ENCODE data around the gene CCDC90B. TPM values are rescaled to one million over a fixed set of nuclear protein-coding genes. Genes with fewer than 3 reads are reported as not detected.
"Not testable (repeated sequence)": the region's sequence is repeated elsewhere in the genome, so short reads cannot be mapped to it uniquely, and the experiment has no call there.

The CCDC90B gene
- total and polyA plus RNA-seq, 10 of the 15 experiments (the other 5 are each of a cell fraction or from before 2014, with no cell fraction given) = 33.2 to 91.5 (median 59.2) TPM

DNA sequence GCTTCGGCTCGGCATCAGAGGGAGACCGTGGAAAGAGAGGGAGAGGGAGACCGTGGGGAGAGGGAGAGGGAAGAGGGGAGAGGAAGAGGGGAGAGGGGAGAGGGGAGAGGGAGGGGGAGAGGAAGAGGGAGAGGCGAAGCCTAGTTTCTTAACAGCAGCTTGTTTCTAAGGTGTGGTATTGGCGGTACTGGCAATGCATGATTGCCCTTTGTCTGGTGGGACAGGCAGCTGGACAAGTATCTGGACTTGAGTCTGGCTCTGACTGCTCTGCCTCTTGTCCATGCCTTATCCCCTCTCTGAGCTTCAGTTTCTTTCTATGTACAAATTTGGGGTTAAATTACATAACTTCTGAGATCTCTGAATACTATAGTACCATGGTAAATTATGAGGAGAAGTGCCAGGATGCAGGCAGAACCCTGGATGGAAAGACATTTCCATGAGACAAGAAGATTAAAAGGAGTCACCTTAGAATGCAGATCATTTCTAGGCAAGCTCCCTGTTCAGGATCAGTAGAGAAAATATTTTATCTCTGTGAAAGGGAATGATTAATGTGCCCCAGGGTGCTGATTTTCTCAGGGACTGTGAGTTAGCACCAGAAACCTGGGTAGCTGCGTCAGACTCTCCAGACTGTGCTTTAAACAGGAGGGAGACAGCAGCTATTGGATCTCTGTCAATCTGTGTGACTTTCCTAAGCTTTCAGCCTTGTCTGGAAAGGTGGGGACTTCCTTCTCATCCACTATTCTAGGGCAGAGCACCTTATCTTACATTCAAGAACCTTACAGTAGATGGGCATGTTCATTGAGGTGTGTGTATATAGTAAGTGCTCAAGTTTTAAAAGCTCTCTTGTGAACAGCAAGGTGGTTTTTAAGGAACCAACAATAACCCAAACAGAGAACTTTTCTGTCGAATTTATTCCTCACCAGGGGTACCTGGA, 31.9 kb upstream of the CCDC90B start (continued):
- TF ChIP-seq, protein P1, sequence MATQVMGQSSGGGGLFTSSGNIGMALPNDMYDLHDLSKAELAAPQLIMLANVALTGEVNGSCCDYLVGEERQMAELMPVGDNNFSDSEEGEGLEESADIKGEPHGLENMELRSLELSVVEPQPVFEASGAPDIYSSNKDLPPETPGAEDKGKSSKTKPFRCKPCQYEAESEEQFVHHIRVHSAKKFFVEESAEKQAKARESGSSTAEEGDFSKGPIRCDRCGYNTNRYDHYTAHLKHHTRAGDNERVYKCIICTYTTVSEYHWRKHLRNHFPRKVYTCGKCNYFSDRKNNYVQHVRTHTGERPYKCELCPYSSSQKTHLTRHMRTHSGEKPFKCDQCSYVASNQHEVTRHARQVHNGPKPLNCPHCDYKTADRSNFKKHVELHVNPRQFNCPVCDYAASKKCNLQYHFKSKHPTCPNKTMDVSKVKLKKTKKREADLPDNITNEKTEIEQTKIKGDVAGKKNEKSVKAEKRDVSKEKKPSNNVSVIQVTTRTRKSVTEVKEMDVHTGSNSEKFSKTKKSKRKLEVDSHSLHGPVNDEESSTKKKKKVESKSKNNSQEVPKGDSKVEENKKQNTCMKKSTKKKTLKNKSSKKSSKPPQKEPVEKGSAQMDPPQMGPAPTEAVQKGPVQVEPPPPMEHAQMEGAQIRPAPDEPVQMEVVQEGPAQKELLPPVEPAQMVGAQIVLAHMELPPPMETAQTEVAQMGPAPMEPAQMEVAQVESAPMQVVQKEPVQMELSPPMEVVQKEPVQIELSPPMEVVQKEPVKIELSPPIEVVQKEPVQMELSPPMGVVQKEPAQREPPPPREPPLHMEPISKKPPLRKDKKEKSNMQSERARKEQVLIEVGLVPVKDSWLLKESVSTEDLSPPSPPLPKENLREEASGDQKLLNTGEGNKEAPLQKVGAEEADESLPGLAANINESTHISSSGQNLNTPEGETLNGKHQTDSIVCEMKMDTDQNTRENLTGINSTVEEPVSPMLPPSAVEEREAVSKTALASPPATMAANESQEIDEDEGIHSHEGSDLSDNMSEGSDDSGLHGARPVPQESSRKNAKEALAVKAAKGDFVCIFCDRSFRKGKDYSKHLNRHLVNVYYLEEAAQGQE (IDR thresholded peaks at IDR 0.05; ENCODE audit: low read depth, low read length) = no peak
- TF ChIP-seq DPF2 (IDR thresholded peaks at IDR 0.05) (no peak), IRF4 (IDR thresholded peaks at IDR 0.05; ENCODE audit: low read depth, low read length) (no peak), JUND (IDR thresholded peaks at IDR 0.05; ENCODE audit: low read depth, low read length) (no peak)
- TF ChIP-seq, protein P2, sequence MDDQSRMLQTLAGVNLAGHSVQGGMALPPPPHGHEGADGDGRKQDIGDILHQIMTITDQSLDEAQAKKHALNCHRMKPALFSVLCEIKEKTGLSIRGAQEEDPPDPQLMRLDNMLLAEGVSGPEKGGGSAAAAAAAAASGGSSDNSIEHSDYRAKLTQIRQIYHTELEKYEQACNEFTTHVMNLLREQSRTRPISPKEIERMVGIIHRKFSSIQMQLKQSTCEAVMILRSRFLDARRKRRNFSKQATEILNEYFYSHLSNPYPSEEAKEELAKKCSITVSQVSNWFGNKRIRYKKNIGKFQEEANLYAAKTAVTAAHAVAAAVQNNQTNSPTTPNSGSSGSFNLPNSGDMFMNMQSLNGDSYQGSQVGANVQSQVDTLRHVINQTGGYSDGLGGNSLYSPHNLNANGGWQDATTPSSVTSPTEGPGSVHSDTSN (IDR thresholded peaks at IDR 0.05; ENCODE audit: insufficient replicate concordance, low read depth, low read length) = no peak

DNA sequence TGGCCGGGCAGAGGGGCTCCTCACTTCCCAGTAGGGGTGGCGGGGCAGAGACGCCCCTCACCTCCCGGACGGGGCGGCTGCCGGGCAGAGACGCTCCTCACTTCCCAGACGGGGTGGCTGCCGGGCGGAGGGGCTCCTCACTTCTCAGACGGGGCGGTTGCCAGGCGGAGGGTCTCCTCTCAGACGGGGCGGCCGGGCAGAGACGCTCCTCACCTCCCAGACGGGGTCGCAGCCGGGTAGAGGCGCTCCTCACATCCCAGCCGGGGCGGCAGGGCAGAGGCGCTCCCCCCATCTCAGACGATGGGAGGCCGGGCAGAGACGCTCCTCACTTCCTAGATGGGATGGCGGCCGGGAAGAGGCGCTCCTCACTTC, 30.7 kb upstream of the CCDC90B start:
- intact Hi-C loops (cut with micrococcal nuclease; ENCODE audit: unreplicated experiment); SMC1A ChIA-PET (ENCODE audit: uncharacterized antibody, unreplicated experiment); H3K27ac ChIP-seq (ENCODE audit: control insufficient read depth, insufficient read depth); H3K9me3 ChIP-seq (replicated peaks; ENCODE audit: control insufficient read depth, insufficient read depth, low read length); H2AFZ ChIP-seq (ENCODE audit: control insufficient read depth, low read depth, low read length); H3K4me2 ChIP-seq (ENCODE audit: control insufficient read depth, insufficient read depth); CTCF ChIA-PET; ATAC-seq; H3K4me1 ChIP-seq (ENCODE audit: control insufficient read depth, insufficient read depth, low read length); RAD21 ChIA-PET (ENCODE audit: unreplicated experiment); BruUV-seq (replicated peaks); H3K36me3 ChIP-seq (ENCODE audit: control insufficient read depth in 2 of 2, insufficient read depth in 2 of 2, low read length in 1 of 2); POLR2A ChIA-PET; H4K20me1 ChIP-seq (ENCODE audit: control insufficient read depth, insufficient read depth); in situ Hi-C loops (cut with MboI); H3K9ac ChIP-seq (ENCODE audit: control insufficient read depth, insufficient read depth, low read length); DNase-seq (ENCODE audit: low read depth, low spot score); H3K79me2 ChIP-seq (ENCODE audit: control insufficient read depth, insufficient read depth, low read length); H3K4me3 ChIP-seq; H3K27me3 ChIP-seq (replicated peaks in 1 of 2; ENCODE audit: control insufficient read depth in 2 of 2, insufficient read depth in 2 of 2, low read length in 1 of 2); FAIRE-seq: not testable (repeated sequence)
- 86% methylated on average over 20 of the region's 31 CpGs for WGBS (ENCODE audit: insufficient coverage, insufficient replicate concordance, low lambda C conversion rate, missing lambda C conversion rate)

DNA sequence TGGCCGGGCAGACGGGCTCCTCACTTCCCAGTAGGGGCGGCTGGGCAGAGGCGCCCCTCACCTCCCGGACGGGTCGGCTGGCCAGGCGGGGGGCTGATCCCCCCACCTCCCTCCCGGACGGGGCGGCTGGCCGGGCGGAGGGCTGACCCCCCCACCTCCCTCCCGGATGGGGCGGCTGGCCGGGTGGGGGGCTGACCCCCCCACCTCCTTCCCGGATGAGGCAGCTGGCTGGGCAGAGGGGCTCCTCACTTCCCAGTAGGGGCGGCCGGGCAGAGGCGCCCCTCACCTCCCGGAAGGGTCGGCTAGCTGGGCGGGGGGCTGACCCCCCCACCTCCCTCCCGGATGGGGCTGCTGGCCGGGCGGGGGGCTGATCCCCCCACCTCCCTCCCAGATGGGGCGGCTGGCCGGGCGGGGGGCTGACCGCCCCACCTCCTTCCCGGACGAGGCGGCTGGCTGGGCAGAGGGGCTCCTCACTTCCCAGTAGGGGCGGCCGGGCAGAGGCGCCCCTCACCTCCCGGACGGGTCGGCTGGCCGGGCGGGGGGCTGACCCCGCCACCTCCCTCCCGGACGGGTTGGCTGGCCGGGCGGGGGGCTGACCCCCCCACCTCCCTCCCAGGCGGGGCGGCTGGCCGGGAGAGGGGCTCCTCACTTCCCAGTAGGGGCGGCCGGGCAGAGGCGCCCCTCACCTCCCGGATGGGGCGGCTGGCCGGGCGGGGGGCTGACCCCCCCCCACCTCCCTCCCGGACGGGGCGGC, 30.2 kb upstream of the CCDC90B start:
- H3K9me3 ChIP-seq (replicated peaks; ENCODE audit: control insufficient read depth, insufficient read depth, low read length); H3K4me2 ChIP-seq (ENCODE audit: control insufficient read depth, insufficient read depth); H3K79me2 ChIP-seq (ENCODE audit: control insufficient read depth, insufficient read depth, low read length); CTCF ChIA-PET; SMC1A ChIA-PET (ENCODE audit: uncharacterized antibody, unreplicated experiment); H2AFZ ChIP-seq (ENCODE audit: control insufficient read depth, low read depth, low read length); H3K27me3 ChIP-seq (replicated peaks in 1 of 2; ENCODE audit: control insufficient read depth in 2 of 2, insufficient read depth in 2 of 2, low read length in 1 of 2); POLR2A ChIA-PET; DNase-seq (ENCODE audit: low read depth, low spot score); H3K4me3 ChIP-seq; H3K4me1 ChIP-seq (ENCODE audit: control insufficient read depth, insufficient read depth, low read length); H4K20me1 ChIP-seq (ENCODE audit: control insufficient read depth, insufficient read depth); ATAC-seq; H3K9ac ChIP-seq (ENCODE audit: control insufficient read depth, insufficient read depth, low read length); H3K36me3 ChIP-seq (ENCODE audit: control insufficient read depth in 2 of 2, insufficient read depth in 2 of 2, low read length in 1 of 2); BruUV-seq (replicated peaks); H3K27ac ChIP-seq (ENCODE audit: control insufficient read depth, insufficient read depth); in situ Hi-C loops (cut with MboI); RAD21 ChIA-PET (ENCODE audit: unreplicated experiment); intact Hi-C loops (cut with micrococcal nuclease; ENCODE audit: unreplicated experiment); FAIRE-seq: not testable (repeated sequence)
- 89% methylated on average over 10 of the region's 59 CpGs for WGBS (ENCODE audit: insufficient coverage, insufficient replicate concordance, low lambda C conversion rate, missing lambda C conversion rate)
